GM23248 (cell line): ENCODE measurements around the gene OR2AK2. TPM values are rescaled to one million over a fixed set of nuclear protein-coding genes. Genes with fewer than 3 reads are reported as not detected.

Source experiments
- DNase-seq: peaks from one replicate; pipeline ENCODE4 v3.0.0-alpha.2; 2015
- H2AFZ ChIP-seq: fragments of 200-600 bp; sonication (generic); 2 replicates; pipeline ENCODE4 v1.6.1; 2016; ENCODE audit warnings: antibody characterized with exemption
- H3F3A ChIP-seq: fragments of 200-600 bp; sonication (generic); 2 replicates; pipeline ENCODE4 v1.6.1; 2016; ENCODE audit warnings: mild to moderate bottlenecking, antibody characterized with exemption, mixed run types; ENCODE audit not compliant: insufficient read depth
- H3K27ac ChIP-seq: fragments of 200-600 bp; sonication (generic); 2 replicates; pipeline ENCODE4 v1.5.1; 2016; ENCODE audit warnings: mild to moderate bottlenecking
- H3K27me3 ChIP-seq: fragments of 200-600 bp; sonication (generic); replicated peaks from 2 replicates; pipeline ENCODE4 v1.6.1; 2016; ENCODE audit warnings: mild to moderate bottlenecking; ENCODE audit not compliant: insufficient read depth
- H3K36me3 ChIP-seq: fragments of 200-600 bp; sonication (generic); 2 replicates; pipeline ENCODE4 v1.6.1; 2016; ENCODE audit warnings: low read depth, mild to moderate bottlenecking
- H3K4me1 ChIP-seq: fragments of 200-600 bp; sonication (generic); 2 replicates; pipeline ENCODE4 v1.6.1; 2016; ENCODE audit warnings: mild to moderate bottlenecking; ENCODE audit not compliant: insufficient read depth
- H3K4me2 ChIP-seq: fragments of 200-600 bp; sonication (generic); one replicate; pipeline ENCODE4 v1.6.1; 2016; ENCODE audit warnings: mild to moderate bottlenecking; ENCODE audit not compliant: unreplicated experiment
- H3K4me3 ChIP-seq: fragments of 200-600 bp; sonication (generic); 2 replicates; pipeline ENCODE4 v1.5.1; 2016; ENCODE audit warnings: mild to moderate bottlenecking
- H3K79me2 ChIP-seq: fragments of 200-600 bp; sonication (generic); 2 replicates; pipeline ENCODE4 v1.6.1; 2016; ENCODE audit warnings: mild to moderate bottlenecking; ENCODE audit not compliant: insufficient read depth
- H3K9ac ChIP-seq: fragments of 200-600 bp; sonication (generic); 2 replicates; pipeline ENCODE4 v1.6.1; 2016; ENCODE audit warnings: mild to moderate bottlenecking
- H3K9me2 ChIP-seq: fragments of 200-600 bp; sonication (generic); 2 replicates; pipeline ENCODE4 v1.6.1; 2016; ENCODE audit warnings: mixed run types, mild to moderate bottlenecking, moderate library complexity; ENCODE audit not compliant: insufficient read depth
- H3K9me3 ChIP-seq: fragments of 200-600 bp; sonication (generic); one replicate; pipeline ENCODE4 v1.6.1; 2017; ENCODE audit warnings: low read depth
- H4K20me1 ChIP-seq: fragments of 200-600 bp; sonication (generic); 2 replicates; pipeline ENCODE4 v1.6.0; 2016; ENCODE audit not compliant: insufficient read depth
- EZH2 ChIP-seq: fragments of 200-600 bp; sonication (generic); IDR thresholded peaks from 2 replicates; pipeline ENCODE4 v1.6.1; 2018; ENCODE audit warnings: antibody characterized with exemption, mild to moderate bottlenecking; ENCODE audit not compliant: insufficient read depth, poor library complexity, severe bottlenecking
- EZH2phosphoT487 ChIP-seq: fragments of 200-600 bp; sonication (generic); IDR thresholded peaks from 2 replicates; pipeline ENCODE4 v1.6.1; 2018; ENCODE audit warnings: antibody characterized with exemption, moderate library complexity, mild to moderate bottlenecking, low read depth; ENCODE audit not compliant: insufficient read depth
- WGBS, 2 experiments: methylation state at CpG; one replicate each; pipeline ENCODE4 v1.1.6; 2015 to 2017; ENCODE audit warnings: low lambda C conversion rate in 2 of 2, low coverage in 1 of 2; ENCODE audit errors: missing lambda C conversion rate in 2 of 2; 5-methylcytosine and 5-hydroxymethylcytosine counted together
- in situ Hi-C: fragments of 300-500 bp; cut with MboI; formaldehyde crosslinking; loops from 2 replicates; pipeline ENCODE4 v1.15.0; 2020
- polyA plus RNA-seq: library from polyadenylated mRNA; unstranded; fragments of >200 nt; fragmentation: Nextera tagmentation; extraction: Ambion mirVana; gene quantifications from 2 replicates; pipeline ENCODE4 v1.2.1, GENCODE V29; 2016
- total RNA-seq: library from RNA; depleted of rRNA; stranded (reverse); fragments of >200 nt; shearing (Covaris generic); gene quantifications from 2 replicates; pipeline ENCODE4 v1.2.3, GENCODE V29; 2014; rRNA removed

Gene OR2AK2
- total RNA-seq = not detected in 2 replicates
- polyA plus RNA-seq = not detected in 2 replicates

- H3K9ac ChIP-seq = no peak within 1 kb of the TSS
- TF ChIP-seq EZH2phosphoT487 (no peak), EZH2 (no peak)
- WGBS, 2 experiments = 13 to 16% methylated on average over 2 of the region's 2 CpGs
- no peaks in the 10 kb centered on the region for H4K20me1 ChIP-seq
- H2AFZ ChIP-seq = no peak within 1 kb of the TSS
- no peak within 1 kb of the TSS for H3K27ac ChIP-seq
- no peak within 1 kb of the TSS for H3K4me3 ChIP-seq
- in situ Hi-C loops = no loop called here
- DNase-seq = no peak
- no peaks in the 10 kb centered on the region for H3K27me3 ChIP-seq
- no peaks in the 10 kb centered on the region for H3F3A ChIP-seq
- H3K9me2 ChIP-seq = no peaks in the 10 kb centered on the region
- H3K79me2 ChIP-seq = no peaks in the 10 kb centered on the region
- no peaks in the 10 kb centered on the region for H3K4me1 ChIP-seq
- no peaks in the 10 kb centered on the region for H3K36me3 ChIP-seq
- no peaks in the 10 kb centered on the region for H3K9me3 ChIP-seq
- H3K4me2 ChIP-seq = no peak within 1 kb of the TSS
These were observed at the start of gene OR2AK2 for GRCh38 chr1:247964933-247965332. Gene OR2AK2 (plus strand): TSS chr1:247965233. CDS start chr1:247965377, 144 bp downstream.

DNA sequence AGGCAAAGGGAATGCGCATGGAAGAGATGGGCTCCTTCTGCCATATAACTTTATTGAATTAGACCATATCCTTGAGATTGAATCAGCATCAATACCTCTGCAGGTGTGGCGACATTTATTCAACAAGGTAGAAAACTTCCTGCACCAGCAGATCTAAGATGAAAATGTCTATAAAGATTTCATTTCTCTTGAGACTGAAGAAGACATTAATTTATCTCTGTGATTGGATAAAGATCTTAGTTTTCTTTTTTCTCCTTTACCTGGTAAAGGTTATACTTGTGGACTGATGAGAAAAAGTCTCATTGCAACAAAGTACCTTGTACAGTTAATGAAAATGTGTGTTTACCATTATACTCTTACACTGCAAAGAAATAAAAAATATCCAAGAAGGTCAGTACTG, 45.1 kb upstream of the OR2AK2 start, which contains the start of gene OR2T8:
Gene OR2T8, plus strand, starts transcription at position 301 of the 400 bp plus-strand sequence. CDS start 766 bp downstream, outside the sequence.
- no peaks in the 10 kb centered on the region for H3K9me3 ChIP-seq
- H2AFZ ChIP-seq = no peak within 1 kb of the TSS
- H3K27ac ChIP-seq = no peak within 1 kb of the TSS
- no peaks in the 10 kb centered on the region for H4K20me1 ChIP-seq
- in situ Hi-C loops = no loop called here
- TF ChIP-seq EZH2 (no peak), EZH2phosphoT487 (no peak)
- no peaks in the 10 kb centered on the region for H3K79me2 ChIP-seq
- no peak within 1 kb of the TSS for H3K9ac ChIP-seq
- no peak within 1 kb of the TSS for H3K4me2 ChIP-seq
- H3K4me1 ChIP-seq = no peaks in the 10 kb centered on the region
- H3K27me3 ChIP-seq = no peaks in the 10 kb centered on the region
- no peak for DNase-seq
- H3F3A ChIP-seq = no peaks in the 10 kb centered on the region
- no peaks in the 10 kb centered on the region for H3K9me2 ChIP-seq
- WGBS, 2 experiments = 36 to 49% methylated on average over 2 of the region's 2 CpGs
- no peak within 1 kb of the TSS for H3K4me3 ChIP-seq
- no peaks in the 10 kb centered on the region for H3K36me3 ChIP-seq

- no peaks in the 10 kb centered on the region for H3K27me3 ChIP-seq
- WGBS, 2 experiments = 0 to 10% methylated on average over 3 of the region's 3 CpGs
- no peak overlapping the region for H3K4me3 ChIP-seq
- no peaks in the 10 kb centered on the region for H3K9me2 ChIP-seq
- H3K9ac ChIP-seq = no peak overlapping the region
- no peaks in the 10 kb centered on the region for H3F3A ChIP-seq
- H3K79me2 ChIP-seq = no peaks in the 10 kb centered on the region
- H3K4me1 ChIP-seq = no peaks in the 10 kb centered on the region
- TF ChIP-seq EZH2phosphoT487 (no peak), EZH2 (no peak)
- in situ Hi-C loops = no loop called here
- H3K9me3 ChIP-seq = no peaks in the 10 kb centered on the region
- no peak for DNase-seq
- H4K20me1 ChIP-seq = no peaks in the 10 kb centered on the region
- H3K36me3 ChIP-seq = no peaks in the 10 kb centered on the region
- H2AFZ ChIP-seq = no peak overlapping the region
- no peak overlapping the region for H3K27ac ChIP-seq
- H3K4me2 ChIP-seq = no peak overlapping the region
These were observed 41.1 kb upstream of the OR2AK2 start for GRCh38 chr1:247923941-247924340.

DNA sequence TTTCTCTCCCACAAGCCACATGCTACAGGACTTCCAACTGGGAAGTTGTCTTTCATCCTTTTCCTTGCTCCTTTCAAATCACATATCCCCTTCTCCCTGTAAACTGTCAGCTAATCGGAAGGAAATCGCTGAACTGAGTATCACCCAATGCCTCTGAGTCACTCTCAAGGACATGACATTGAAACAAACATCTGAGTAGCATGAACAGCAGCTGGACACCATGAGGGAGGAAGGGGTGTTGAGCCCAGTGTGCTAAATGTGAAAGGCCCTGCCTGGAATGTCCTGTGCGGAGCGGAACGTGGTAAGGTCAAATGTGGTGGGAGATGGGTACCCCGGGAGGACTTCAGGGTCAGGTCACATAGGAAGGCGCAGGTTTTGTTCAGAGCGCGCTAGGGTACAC, 40.2 kb upstream of the OR2AK2 start, which contains the start of gene OR2AJ1:
Gene OR2AJ1, plus strand, starts transcription at position 22 of the 400 bp plus-strand sequence. CDS start 8,880 bp downstream, outside the sequence.
- Histone ChIP-seq H3K79me2 (no peaks in the 10 kb centered on the region), H3F3A (no peaks in the 10 kb centered on the region), H3K9me2 (no peaks in the 10 kb centered on the region), H3K9me3 (no peaks in the 10 kb centered on the region), H3K4me2 (no peak within 1 kb of the TSS), H3K4me1 (no peaks in the 10 kb centered on the region), H3K4me3 (no peak within 1 kb of the TSS), H3K27ac (no peak within 1 kb of the TSS), H3K36me3 (no peaks in the 10 kb centered on the region), H3K27me3 (no peaks in the 10 kb centered on the region), H4K20me1 (no peaks in the 10 kb centered on the region), H2AFZ (no peak within 1 kb of the TSS), H3K9ac (no peak within 1 kb of the TSS)
- TF ChIP-seq EZH2phosphoT487 (no peak), EZH2 (no peak)
- no peak for DNase-seq
- in situ Hi-C loops = no loop called here
- whole genome bisulfite sequencing, 2 experiments = 49 to 58% methylated on average over 9 of the region's 9 CpGs
